B cell (primary cell): ENCODE results near the gene YY1. TPM values are rescaled to one million over a fixed set of nuclear protein-coding genes. Genes with fewer than 3 reads are reported as not detected.
A peak's percentile ranks its signal among the peaks of the same experiment; 100 is the strongest.

Source experiments
- ATAC-seq: fragments of 200-7000 bp; cut with Tn5 transposase; one replicate; pipeline ENCODE4 v1.10.0; 2021; ENCODE audit warnings: low read depth, mild to moderate bottlenecking, moderate number of reproducible peaks, moderate library complexity
- CTCF ChIA-PET: fragments of 350-600 bp; sonication (Branson Sonifier 250); formaldehyde crosslinking; loops from one replicate; lab custom pipeline; 2021; ENCODE audit warnings: antibody characterized with exemption, inconsistent platforms; lab: Charles Lee
- POLR2A ChIA-PET: fragments of 350-600 bp; sonication (Branson Sonifier 250); formaldehyde crosslinking; loops from one replicate; lab custom pipeline; 2021; ENCODE audit warnings: antibody characterized with exemption; lab: Charles Lee
- DNase-seq: peaks from one replicate; pipeline ENCODE4 v3.0.0; 2013
- H2AFZ ChIP-seq: 2 replicates; pipeline ENCODE4 v1.6.1; 2012; ENCODE audit warnings: mild to moderate bottlenecking, low read depth, low read length; ENCODE audit not compliant: insufficient read depth, poor library complexity, severe bottlenecking
- H3K27ac ChIP-seq, 2 donors: 1 replicate in 1 of 2; 2 replicates in 1 of 2; pipeline ENCODE4 v1.5.1; 2012 to 2013; ENCODE audit warnings: low read length in 2 of 2, mild to moderate bottlenecking in 2 of 2, moderate library complexity in 1 of 2
- H3K27me3 ChIP-seq, 4 experiments: fragments of 200-600 bp in 1 of 4; sonication (generic) in 1 of 4; replicated peaks in 1 of 4; 1 replicate in 2 of 4; 2 replicates in 2 of 4; pipeline versions ENCODE4 v1.6.1 to v1.7.0; 2013 to 2016; ENCODE audit warnings: low read length in 3 of 4, mild to moderate bottlenecking in 2 of 4, mixed read lengths in 1 of 4, moderate library complexity in 1 of 4; ENCODE audit not compliant: insufficient read depth in 4 of 4, control insufficient read depth in 3 of 4; ENCODE audit errors: control extremely low read depth in 1 of 4
- H3K36me3 ChIP-seq, 2 experiments: replicated peaks in 1 of 2; 1 replicate in 1 of 2; 2 replicates in 1 of 2; pipeline versions ENCODE4 v1.6.1 to v1.7.1; 2013; ENCODE audit warnings: low read length in 1 of 2; ENCODE audit not compliant: insufficient read depth in 2 of 2, control insufficient read depth in 1 of 2; ENCODE audit errors: control extremely low read depth in 1 of 2, extremely low read depth in 1 of 2
- H3K4me1 ChIP-seq, 2 donors: fragments of 200-600 bp in 1 of 2; sonication (generic) in 1 of 2; 1 replicate in 1 of 2; 2 replicates in 1 of 2; pipeline versions ENCODE4 v1.5.1 to v1.6.1; 2013 to 2017; ENCODE audit warnings: low read length in 2 of 2; ENCODE audit not compliant: control insufficient read depth in 2 of 2, insufficient read depth in 2 of 2
- H3K4me2 ChIP-seq: replicated peaks from 2 replicates; pipeline ENCODE3; 2012; ENCODE audit warnings: mild to moderate bottlenecking, low read depth, low read length; ENCODE audit not compliant: poor library complexity, severe bottlenecking
- H3K4me3 ChIP-seq, 5 experiments: fragments of 200-600 bp in 1 of 5; sonication (generic) in 1 of 5; 1 replicate in 3 of 5; 2 replicates in 2 of 5; pipeline versions ENCODE4 v1.5.1 to v1.7.0; 2011 to 2016; ENCODE audit warnings: low read length in 4 of 5, mild to moderate bottlenecking in 4 of 5, low read depth in 2 of 5, control low read depth in 1 of 5, moderate library complexity in 1 of 5; ENCODE audit not compliant: insufficient read depth in 1 of 5; ENCODE audit errors: control extremely low read depth in 1 of 5, extremely low read depth in 1 of 5
- H3K79me2 ChIP-seq: fragments of 200-600 bp; sonication (generic); one replicate; pipeline ENCODE4 v1.6.0; 2016; ENCODE audit warnings: low read length; ENCODE audit not compliant: control insufficient read depth, insufficient read depth
- H3K9ac ChIP-seq: fragments of 200-600 bp; sonication (generic); 2 replicates; pipeline ENCODE4 v1.6.1; 2017; ENCODE audit warnings: mild to moderate bottlenecking, low read length, moderate library complexity
- H3K9me3 ChIP-seq, 3 donors: one replicate each; pipeline versions ENCODE4 v1.6.1 to v1.7.1; 2013; ENCODE audit warnings: low read length in 2 of 3; ENCODE audit not compliant: control insufficient read depth in 2 of 3, insufficient read depth in 1 of 3; ENCODE audit errors: control extremely low read depth in 1 of 3
- H4K20me1 ChIP-seq: 2 replicates; pipeline ENCODE4 v1.6.0; 2012; ENCODE audit warnings: mild to moderate bottlenecking, low read length; ENCODE audit not compliant: insufficient read depth, control insufficient read depth, poor library complexity, severe bottlenecking
- H3K27ac Mint-ChIP-seq: one replicate; pipeline ENCODE4 v1.8.0; 2021; ENCODE audit warnings: mixed read lengths
- H3K27me3 Mint-ChIP-seq: one replicate; pipeline ENCODE4 v1.8.0; 2021; ENCODE audit warnings: mixed read lengths
- H3K4me1 Mint-ChIP-seq: one replicate; pipeline ENCODE4 v1.8.0; 2021; ENCODE audit warnings: mixed read lengths
- H3K4me3 Mint-ChIP-seq: one replicate; pipeline ENCODE4 v1.8.0; 2021; ENCODE audit warnings: mixed read lengths
- H3K9me3 Mint-ChIP-seq: one replicate; pipeline ENCODE4 v1.8.0; 2022; ENCODE audit warnings: mixed read lengths; ENCODE audit not compliant: insufficient read depth
- CTCF ChIP-seq: fragments of 200-600 bp; IDR thresholded peaks from one replicate; pipeline ENCODE4 v1.8.0; 2022; ENCODE audit warnings: antibody characterized with exemption, mild to moderate bottlenecking
- EZH2 ChIP-seq: IDR thresholded peaks from 2 replicates; pipeline ENCODE4 v1.6.1; 2012; ENCODE audit warnings: borderline replicate concordance, low read depth, mild to moderate bottlenecking, moderate library complexity, low read length; ENCODE audit not compliant: insufficient read depth, poor library complexity, severe bottlenecking
- WGBS: methylation state at CpG from one replicate; pipeline ENCODE4 v1.1.5; 2013; ENCODE audit warnings: missing lambda C conversion rate; ENCODE audit not compliant: insufficient coverage; 5-methylcytosine and 5-hydroxymethylcytosine counted together
- intact Hi-C: fragments of 100-400 bp; cut with micrococcal nuclease; formaldehyde crosslinking; loops from one replicate; pipeline ENCODE4 v1.10.0; 2022
- polyA plus RNA-seq: library from polyadenylated mRNA; depleted of rRNA; stranded (reverse); fragments of >200 nt; gene quantifications from 2 replicates; pipeline ENCODE4 v1.2.3, GENCODE V29; 2012
- total RNA-seq, 2 donors: library from RNA; stranded (reverse); fragments of 120-200 nt in 1 of 2; gene quantifications; 1 replicate in 1 of 2; 2 replicates in 1 of 2; pipeline versions ENCODE4 v1.2.3 to v1.2.4, GENCODE V29; 2013 to 2022

The YY1 gene
- total and polyA plus RNA-seq, 2 donors (not counting 1 experiment from before 2014, with no cell fraction given): 24.0 to 91.4 TPM

GRCh38 chr14:100223332-100224201 lies 15.4 kb upstream of the YY1 start:
- Mint-ChIP-seq H3K27me3 (no peaks in the 10 kb centered on the region), H3K4me3 (peak overlapping the region; percentile 67), H3K9me3 (no peaks in the 10 kb centered on the region), H3K4me1 (peaks cover 19% of the 10 kb centered on the region), H3K27ac (peak overlapping the region; percentile 20)
- no peaks in the 10 kb centered on the region for H3K9me3 ChIP-seq
- TF ChIP-seq CTCF (no peak), EZH2 (no peak)
- 81% methylated on average over 10 of the region's 12 CpGs for WGBS
- H3K4me3 ChIP-seq: no peak overlapping the region
- H3K36me3 ChIP-seq: no peaks in the 10 kb centered on the region
- peak overlapping the region; percentile 89 for H3K4me2 ChIP-seq
- no peak for ATAC-seq
- intact Hi-C loops: no loop called here
- peak overlapping the region; percentile 13 for H2AFZ ChIP-seq
- H4K20me1 ChIP-seq: no peaks in the 10 kb centered on the region
- POLR2A ChIA-PET: interaction anchor here (0.9 to 1.3 kb wide), 2 partner anchors 11 to 28 kb away, joined by 3 read pairs; no protein-coding TSS in a partner anchor
- H3K27ac ChIP-seq: peak overlapping the region in 1 of 2 donors; percentile 40
- H3K79me2 ChIP-seq: peaks cover 51% of the 10 kb centered on the region
- CTCF ChIA-PET: interaction anchor here (0.8 to 4.7 kb wide), 8 partner anchors 9 to 162 kb away, joined by 3 to 31 read pairs (median 3); no protein-coding TSS in a partner anchor
- H3K9ac ChIP-seq: no peak overlapping the region
- DNase-seq: no peak
- H3K27me3 ChIP-seq: no peaks in the 10 kb centered on the region
- H3K4me1 ChIP-seq: peaks cover 28 to 38% of the 10 kb centered on the region in 2 donors
